Kidney (tissue), 14 donors: ENCODE results near the gene KLF1. TPM values are rescaled to one million over a fixed set of nuclear protein-coding genes. Genes with fewer than 3 reads are reported as not detected.

ENCODE experiments used
- DNase-seq, 5 donors: peaks; one replicate each; pipeline ENCODE4 v3.0.0-alpha.2; 2013 to 2020
- FAIRE-seq: peaks from 2 replicates; lab custom pipeline; 2012; peaks lifted over from hg19 to GRCh38; lab: Jason Lieb, UNC
- H3K27ac ChIP-seq, 2 donors: one replicate each; pipeline ENCODE4 v1.7.0; 2013; ENCODE audit warnings: low read depth in 2 of 2, low read length in 2 of 2, inconsistent platforms in 1 of 2
- H3K27me3 ChIP-seq: one replicate; pipeline ENCODE4 v1.7.1; 2013; ENCODE audit warnings: low read length, inconsistent platforms; ENCODE audit not compliant: control insufficient read depth, insufficient read depth
- H3K36me3 ChIP-seq, 3 donors: one replicate each; pipeline versions ENCODE4 v1.7.0 to v1.7.1; 2013; ENCODE audit warnings: low read length in 3 of 3, control low read depth in 1 of 3, inconsistent platforms in 1 of 3; ENCODE audit not compliant: insufficient read depth in 3 of 3, control insufficient read depth in 2 of 3
- H3K4me1 ChIP-seq, 3 donors: one replicate each; pipeline versions ENCODE4 v1.7.0 to v1.7.1; 2013; ENCODE audit warnings: low read length in 3 of 3, inconsistent platforms in 1 of 3, low read depth in 1 of 3; ENCODE audit not compliant: control insufficient read depth in 2 of 3, insufficient read depth in 2 of 3
- H3K4me3 ChIP-seq, 3 donors: one replicate each; pipeline versions ENCODE4 v1.7.0 to v1.8.1; 2013; ENCODE audit warnings: low read length in 3 of 3, control low read depth in 1 of 3, inconsistent platforms in 1 of 3
- H3K9ac ChIP-seq, 3 donors: one replicate each; pipeline versions ENCODE4 v1.7.0 to v1.7.1; 2013; ENCODE audit warnings: low read length in 3 of 3, control low read depth in 1 of 3, inconsistent platforms in 1 of 3
- H3K9me3 ChIP-seq, 3 donors: one replicate each; pipeline versions ENCODE4 v1.7.0 to v1.7.1; 2013; ENCODE audit warnings: low read length in 3 of 3, control low read depth in 1 of 3, inconsistent platforms in 1 of 3; ENCODE audit not compliant: control insufficient read depth in 2 of 3, insufficient read depth in 1 of 3
- CTCF ChIP-seq: IDR thresholded peaks from 3 replicates; pipeline ENCODE4 v1.5.1; 2012; ENCODE audit warnings: mild to moderate bottlenecking, moderate library complexity, borderline replicate concordance; ENCODE audit not compliant: insufficient read depth; ENCODE audit errors: extremely low read depth
- intact Hi-C: fragments of 100-400 bp; cut with DNase I; formaldehyde crosslinking; loops from one replicate; pipeline ENCODE4 v1.11.1; 2022
- polyA plus RNA-seq: library from polyadenylated mRNA; stranded (reverse); fragments of 350-450 nt; fragmentation: Illumina TruSeq; extraction: RNeasy Lipid Tissue Mini Kit (QIAGEN cat#74804); gene quantifications from one replicate; pipeline ENCODE4 v1.2.3, GENCODE V29; 2014; ENCODE audit warnings: low read depth, low replicate concordance; ENCODE audit not compliant: insufficient read depth
- total RNA-seq: library from RNA; stranded (reverse); fragmentation: NEBNext Ultra II Directional; extraction: Animal tissue kit (Norgen Biotek cat#: 25700); gene quantifications from one replicate; pipeline ENCODE4 v1.2.1, GENCODE V29; 2021
- donor health status: control.
- donor health status: control.
- donor health status: control.
- donor health status: control.
- donor health status: control.
- donor health status: DM: yes; HTN: yes; CAD: no.
- donor health status: Normal renal cell carcinoma (clear cell type).

The KLF1 gene
- total and polyA plus RNA-seq, 2 donors from 2014 or later: not detected

- peak overlapping the region in 1 of 3 donors; percentile 19 for H3K9ac ChIP-seq
- no peak for TF ChIP-seq CTCF
Observed at GRCh38 chr19:12872941-12873890, 13.8 kb downstream of the KLF1 start.

GRCh38 chr19:12872255-12872654 lies 14.7 kb downstream of the KLF1 start:
- no peak for DNase-seq
- H3K36me3 ChIP-seq: no peaks in the 10 kb centered on the region
- intact Hi-C loops: no loop called here
- H3K27me3 ChIP-seq: no peaks in the 10 kb centered on the region
- no peak overlapping the region for H3K9ac ChIP-seq
- H3K4me1 ChIP-seq: peaks cover 0 to 3% (median 0%) of the 10 kb centered on the region in 3 donors
- FAIRE-seq: no peak
- no peak overlapping the region for H3K4me3 ChIP-seq
- no peak overlapping the region for H3K27ac ChIP-seq
- no peaks in the 10 kb centered on the region for H3K9me3 ChIP-seq
- no peak for TF ChIP-seq CTCF

More at GRCh38 chr19:12872941-12873890, 13.8 kb downstream of the KLF1 start:
- FAIRE-seq: no peak
- Histone ChIP-seq H3K9me3 (no peaks in the 10 kb centered on the region), H3K36me3 (peaks cover 0 to 4% (median 4%) of the 10 kb centered on the region in 3 donors), H3K4me3 (peak overlapping the region in 2 of 3 donors; percentile 3 to 46), H3K27me3 (no peaks in the 10 kb centered on the region), H3K4me1 (no peaks in the 10 kb centered on the region), H3K27ac (no peak overlapping the region)
- peak in 4 of 5 donors; percentile 53 to 78 (median 60) for DNase-seq
- intact Hi-C loops: no loop called here

DNA sequence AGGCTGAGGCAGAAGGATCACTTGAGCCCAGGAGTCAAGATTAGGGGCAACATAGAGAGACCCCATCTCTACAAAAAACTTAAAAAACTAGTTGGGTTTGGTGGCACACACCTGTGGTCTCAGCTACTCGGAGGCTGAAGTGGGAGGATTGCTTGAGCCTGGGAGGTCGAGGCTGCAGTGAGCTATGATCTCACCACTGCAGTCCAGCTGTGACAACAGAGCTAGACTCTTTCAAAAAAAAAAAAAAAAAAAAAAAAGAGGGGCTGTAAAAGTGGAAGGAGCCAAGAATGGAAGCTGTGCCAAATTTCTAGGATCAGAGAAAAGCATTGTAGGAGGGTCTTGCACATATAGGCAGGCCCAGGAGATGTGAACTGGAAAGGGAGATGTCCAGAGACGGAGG lies 15.3 kb downstream of the KLF1 start:
- TF ChIP-seq CTCF: no peak
- no peak for FAIRE-seq
- intact Hi-C loops: no loop called here

More for the DNA sequence above, 15.3 kb downstream of the KLF1 start:
- peaks cover 0 to 4% (median 0%) of the 10 kb centered on the region in 3 donors for H3K4me1 ChIP-seq
- no peaks in the 10 kb centered on the region for H3K27me3 ChIP-seq
- no peak overlapping the region for H3K27ac ChIP-seq
- no peak for DNase-seq
- no peaks in the 10 kb centered on the region for H3K36me3 ChIP-seq
- H3K9me3 ChIP-seq: no peaks in the 10 kb centered on the region
- H3K9ac ChIP-seq: no peak overlapping the region
- H3K4me3 ChIP-seq: no peak overlapping the region
